Bronchial epithelial cell (primary cell): ENCODE results near the gene GANC. TPM values are rescaled to one million over a fixed set of nuclear protein-coding genes. Genes with fewer than 3 reads are reported as not detected.
A peak's percentile ranks its signal among the peaks of the same experiment; 100 is the strongest.

Experiments used
- DNase-seq: peaks from one replicate; pipeline ENCODE4 v3.0.0-alpha.2; 2010; ENCODE audit warnings: low read depth
- FAIRE-seq: peaks from 2 replicates; lab custom pipeline; 2011; peaks lifted over from hg19 to GRCh38; lab: Jason Lieb, UNC
- H3K27me3 ChIP-seq: 2 replicates; pipeline ENCODE4 v1.5.1; 2011; ENCODE audit warnings: low read length; ENCODE audit not compliant: control insufficient read depth, insufficient read depth
- H3K36me3 ChIP-seq: 2 replicates; pipeline ENCODE4 v1.5.1; 2011; ENCODE audit warnings: low read length; ENCODE audit not compliant: control insufficient read depth, insufficient read depth
- H3K4me3 ChIP-seq: 2 replicates; pipeline ENCODE4 v1.5.1; 2011; ENCODE audit warnings: mild to moderate bottlenecking, low read depth, low read length, control low read depth
- CTCF ChIP-seq: IDR thresholded peaks from 2 replicates; pipeline ENCODE4 v1.5.1; 2011; ENCODE audit warnings: mild to moderate bottlenecking, moderate library complexity, low read length, control low read depth, inconsistent platforms; ENCODE audit not compliant: insufficient read depth, severe bottlenecking
- total RNA-seq: library from RNA; depleted of rRNA; stranded (reverse); fragments of >200 nt; gene quantifications from 2 replicates; pipeline ENCODE4 v1.2.1, GENCODE V29; 2014

Gene GANC
- total RNA-seq, 1 donor from 2014 or later = 13.2 TPM

- Histone ChIP-seq H3K4me3 (no peak overlapping the region), H3K36me3 (peaks cover 2% of the 10 kb centered on the region), H3K27me3 (no peaks in the 10 kb centered on the region)
- TF ChIP-seq CTCF = peak; percentile 78
- no peak for FAIRE-seq
- DNase-seq = peak; percentile 35
Measured at GRCh38 chr15:42385206-42385979, 112.4 kb downstream of the GANC start.

GRCh38 chr15:42385980-42386700 lies 113.1 kb downstream of the GANC start:
- Histone ChIP-seq H3K36me3 (peaks cover 2% of the 10 kb centered on the region), H3K4me3 (no peak overlapping the region), H3K27me3 (no peaks in the 10 kb centered on the region)
- no peak for FAIRE-seq
- DNase-seq = no peak
- no peak for TF ChIP-seq CTCF

GRCh38 chr15:42387603-42388002 lies 114.6 kb downstream of the GANC start:
- H3K4me3 ChIP-seq = no peak overlapping the region
- no peak for DNase-seq
- H3K27me3 ChIP-seq = no peaks in the 10 kb centered on the region
- no peak for FAIRE-seq
- no peak for TF ChIP-seq CTCF
- H3K36me3 ChIP-seq = peaks cover 2% of the 10 kb centered on the region

GRCh38 chr15:42392309-42393024 lies 119.5 kb downstream of the GANC start:
- Histone ChIP-seq H3K4me3 (no peak overlapping the region), H3K27me3 (no peaks in the 10 kb centered on the region), H3K36me3 (no peaks in the 10 kb centered on the region)
- TF ChIP-seq CTCF = no peak
- FAIRE-seq (no peak), DNase-seq (no peak)

GRCh38 chr15:42394106-42394505 lies 121.1 kb downstream of the GANC start:
- H3K4me3 ChIP-seq = no peak overlapping the region
- H3K27me3 ChIP-seq = no peaks in the 10 kb centered on the region
- no peaks in the 10 kb centered on the region for H3K36me3 ChIP-seq
- no peak for FAIRE-seq
- DNase-seq = no peak
- no peak for TF ChIP-seq CTCF
